GM19240 (cell line): ENCODE measurements around the gene EVI5.
"Not testable (repeated sequence)": the region's sequence is repeated elsewhere in the genome, so short reads cannot be mapped to it uniquely, and the experiment has no call there.

Source experiments
- DNase-seq: peaks from one replicate; pipeline ENCODE4 v3.0.0; 2011; ENCODE audit warnings: low spot score; ENCODE audit not compliant: insufficient read length

EVI5 gene

DNA sequence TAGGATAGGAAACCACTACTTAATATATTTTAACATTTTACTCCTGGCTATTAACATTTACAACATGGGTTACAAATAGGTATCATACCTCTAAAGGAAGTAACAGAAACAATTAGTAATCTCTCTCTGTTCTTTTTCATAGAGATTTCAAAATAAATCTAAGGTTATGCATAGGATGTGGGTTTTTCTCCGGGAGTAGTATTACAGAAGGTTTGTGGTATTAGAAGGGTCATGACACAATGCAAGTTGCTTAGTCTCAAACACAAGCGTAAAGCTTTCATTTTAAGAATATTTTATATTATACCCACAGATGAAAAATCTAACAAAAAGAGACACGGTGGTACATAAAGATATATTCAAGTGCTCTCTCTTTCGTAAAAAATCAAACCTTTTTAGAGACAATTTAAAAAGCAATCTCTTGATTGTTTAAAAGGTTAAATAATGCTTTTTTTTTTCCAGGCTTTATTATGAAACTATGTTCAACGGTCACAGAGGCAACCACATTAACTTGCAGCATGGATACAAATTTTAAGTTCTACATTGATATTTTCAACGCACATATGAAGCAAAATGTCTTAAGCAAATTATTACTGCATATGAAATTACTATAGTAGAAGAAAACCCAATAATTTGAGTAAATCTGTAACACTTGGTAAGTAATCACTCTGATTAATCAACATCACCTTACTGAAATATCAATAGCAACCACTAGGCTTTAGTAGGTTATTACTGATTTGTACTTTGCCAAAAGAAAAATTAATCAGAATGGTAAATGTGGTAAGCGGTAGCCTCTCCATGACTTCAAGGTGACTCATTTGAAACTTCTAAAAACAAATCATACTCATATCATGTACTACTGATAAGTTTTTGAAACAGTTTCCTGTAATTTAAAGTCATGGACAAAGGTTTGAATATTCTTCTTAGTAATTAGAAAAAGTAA is 200.8 kb downstream of the EVI5 start:
- DNase-seq = no peak

DNA sequence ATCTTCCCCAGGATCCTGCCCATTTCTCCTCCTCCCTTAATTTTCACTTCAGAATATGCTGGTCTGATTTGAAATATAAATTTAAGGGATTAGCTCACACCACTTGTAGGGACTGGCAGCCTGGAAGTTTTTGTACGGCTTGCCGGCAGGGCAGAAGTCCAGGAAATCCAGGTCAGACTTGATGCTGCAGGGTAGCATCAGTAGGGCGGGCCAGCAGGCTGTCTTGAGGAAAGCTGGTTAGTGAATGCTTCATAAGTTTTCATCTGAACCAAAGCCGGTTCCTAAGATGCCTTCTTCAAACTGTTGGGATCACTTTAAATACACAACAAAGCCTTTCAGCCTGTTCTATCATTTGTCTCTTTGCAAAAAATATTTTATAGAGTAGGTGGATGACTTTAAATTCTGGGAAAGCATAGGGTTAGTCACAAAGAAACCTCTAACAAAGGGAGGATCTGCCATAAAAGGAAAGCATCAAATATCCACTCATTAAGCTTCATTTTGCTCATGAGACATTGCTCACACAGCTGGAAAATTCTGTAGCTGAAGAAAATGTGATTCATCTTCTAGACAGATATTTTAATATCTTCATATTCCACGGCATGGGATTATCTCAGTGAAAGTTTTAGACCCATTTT is 207.5 kb downstream of the EVI5 start:
- DNase-seq = no peak

DNA sequence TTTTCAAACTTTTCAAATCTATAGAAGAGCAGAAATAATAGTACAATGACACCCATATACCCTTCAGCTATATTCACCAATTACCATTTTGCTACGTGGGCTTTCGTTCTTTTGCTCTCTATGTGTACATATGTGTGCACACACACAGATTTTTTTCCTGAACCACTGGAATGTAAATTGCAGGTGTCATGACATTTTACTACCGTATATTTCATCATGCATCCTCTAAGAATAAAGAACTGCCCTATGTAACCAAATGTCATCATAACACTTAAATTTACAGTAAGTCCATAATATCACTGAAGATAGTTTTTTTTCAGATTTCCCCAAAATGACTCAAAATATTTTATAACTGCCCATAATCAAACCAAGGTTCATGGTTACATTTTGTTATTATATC is 209.8 kb downstream of the EVI5 start:
- no peak for DNase-seq

DNA sequence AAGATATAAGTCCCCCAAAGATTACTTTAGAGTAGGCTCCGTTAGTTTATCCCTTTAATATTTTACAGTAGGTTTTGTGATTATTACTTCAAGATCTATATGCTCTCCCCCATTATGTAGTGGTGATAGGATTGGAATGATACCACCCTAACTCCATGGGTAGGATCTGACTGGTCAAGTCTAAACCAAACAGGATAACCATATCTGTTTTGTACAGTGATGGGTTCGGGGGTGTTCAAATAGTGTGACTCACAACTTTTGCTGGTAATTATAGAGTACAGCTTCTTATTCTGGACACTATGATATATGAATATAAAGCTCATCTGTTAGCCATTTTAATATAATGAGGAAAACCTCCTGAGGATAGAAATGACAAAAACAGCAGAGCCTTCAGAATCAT is 212.4 kb downstream of the EVI5 start:
- DNase-seq = no peak

DNA sequence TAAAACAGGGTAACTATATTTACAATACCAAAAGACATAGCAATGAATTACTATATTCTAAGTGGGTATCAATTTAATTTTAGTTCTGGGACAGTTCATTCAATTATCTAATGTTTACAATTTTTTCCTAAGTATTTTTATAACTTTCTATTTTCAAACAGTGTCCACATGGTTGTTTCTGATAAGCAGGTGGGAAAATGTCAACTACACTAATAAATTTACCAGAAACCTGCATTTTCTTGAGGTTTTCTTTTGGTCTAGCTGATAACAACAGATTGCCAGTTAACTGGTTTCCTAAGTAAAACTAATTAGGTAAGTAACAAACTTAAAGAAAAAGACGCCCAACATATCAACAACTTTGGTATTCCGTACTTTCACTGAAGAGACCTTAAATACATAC is 213.3 kb downstream of the EVI5 start:
- DNase-seq = no peak

DNA sequence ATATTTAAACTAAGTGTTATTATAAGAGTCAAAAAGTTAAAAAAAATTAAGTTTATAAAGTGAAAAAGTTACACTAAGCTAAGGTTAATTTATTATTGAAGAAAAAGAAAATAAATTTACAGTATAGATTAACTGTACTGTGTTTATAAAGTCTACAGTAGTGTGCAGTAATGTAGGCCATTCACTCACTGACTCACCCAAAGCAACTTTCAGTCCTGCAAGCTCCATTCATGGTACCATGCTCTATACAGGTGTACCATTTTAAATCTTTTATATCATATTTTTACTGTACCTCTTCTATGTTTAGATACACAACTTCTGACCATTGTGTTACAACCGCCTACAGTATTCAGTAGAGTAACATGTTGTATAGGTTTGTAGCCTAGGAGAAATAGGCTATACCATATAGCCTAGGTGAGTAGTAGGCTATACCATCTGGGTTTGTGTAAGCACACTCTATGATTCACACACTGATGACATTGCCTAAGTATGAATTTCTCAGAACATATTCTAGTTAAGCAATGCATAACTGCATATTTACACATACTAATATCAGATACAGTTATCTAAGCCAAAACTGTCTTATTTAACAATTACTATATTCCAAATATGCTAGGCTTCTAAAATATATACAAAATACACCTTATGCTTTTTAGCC is 217.6 kb downstream of the EVI5 start:
- DNase-seq = no peak

DNA sequence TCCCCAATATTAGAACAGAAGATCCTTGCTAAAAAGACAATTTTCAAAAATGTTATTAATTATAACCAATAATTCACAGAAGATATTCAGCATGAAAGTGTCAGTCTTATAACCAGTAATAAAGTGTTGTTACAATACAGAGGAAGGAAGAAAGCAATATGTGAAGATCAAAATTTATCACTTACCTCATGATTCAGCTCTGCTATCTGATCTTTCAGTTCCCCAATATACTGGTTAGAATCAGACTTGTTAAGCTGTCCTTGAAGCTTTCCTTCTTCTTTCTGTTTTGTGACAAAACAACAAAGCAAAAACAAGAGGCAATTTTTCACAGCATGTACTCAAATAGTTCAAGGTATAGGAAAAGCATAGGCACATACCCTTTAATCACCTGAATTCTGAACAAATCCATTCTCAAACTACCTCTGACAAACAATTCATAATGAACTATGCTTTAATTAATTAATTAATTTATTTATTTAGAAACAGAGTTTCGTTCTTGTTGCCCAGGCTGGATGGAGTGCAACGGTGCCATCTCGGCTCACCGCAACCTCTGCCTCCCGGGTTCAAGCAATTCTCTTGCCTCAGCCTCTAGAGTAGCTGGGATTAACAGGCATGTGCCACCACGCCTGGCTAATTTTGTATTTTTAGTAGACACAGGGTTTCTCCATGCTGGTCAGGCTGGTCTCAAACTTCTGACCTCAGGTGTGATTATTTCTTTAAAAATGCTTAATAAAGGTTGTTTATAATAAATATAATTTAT is 221.3 kb downstream of the EVI5 start:
- DNase-seq = peak; percentile 10

DNA sequence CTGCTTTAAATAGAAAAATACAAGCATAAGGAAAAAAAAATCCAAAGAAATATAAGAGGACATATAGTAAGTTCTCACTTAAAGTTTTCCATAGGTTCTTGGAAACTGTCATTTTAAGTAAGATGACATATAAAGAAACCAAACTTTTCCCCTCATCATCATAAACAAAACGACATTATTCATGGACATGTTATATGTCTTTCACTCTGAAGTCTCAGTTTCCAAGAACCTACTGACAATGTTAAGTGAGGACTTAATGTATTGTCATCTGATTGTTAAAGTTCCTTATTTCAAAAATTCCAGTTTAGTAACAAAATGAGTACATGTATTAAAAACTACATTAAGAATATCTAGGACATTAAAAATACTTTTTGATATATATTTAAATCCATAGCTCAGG is 228.6 kb downstream of the EVI5 start:
- no peak for DNase-seq

DNA sequence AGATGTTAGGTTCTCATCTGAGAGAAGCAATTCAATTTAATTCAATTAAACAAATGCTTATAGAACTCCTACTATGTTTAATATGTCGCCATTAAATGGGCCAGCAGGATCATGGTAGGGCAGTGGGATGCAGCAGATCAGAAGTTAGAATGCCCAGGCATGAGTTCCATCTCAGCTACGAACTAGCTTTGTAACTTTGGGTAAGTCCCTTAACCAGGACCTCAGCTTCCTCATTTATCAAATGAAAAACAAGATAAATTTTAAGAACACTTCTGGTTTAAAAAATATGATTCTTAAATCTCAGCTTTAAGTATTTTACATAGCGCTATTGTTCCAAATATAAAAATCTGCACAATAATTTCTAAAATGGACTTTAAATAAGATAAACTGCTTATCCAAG is 230.7 kb downstream of the EVI5 start:
- DNase-seq = no peak

DNA sequence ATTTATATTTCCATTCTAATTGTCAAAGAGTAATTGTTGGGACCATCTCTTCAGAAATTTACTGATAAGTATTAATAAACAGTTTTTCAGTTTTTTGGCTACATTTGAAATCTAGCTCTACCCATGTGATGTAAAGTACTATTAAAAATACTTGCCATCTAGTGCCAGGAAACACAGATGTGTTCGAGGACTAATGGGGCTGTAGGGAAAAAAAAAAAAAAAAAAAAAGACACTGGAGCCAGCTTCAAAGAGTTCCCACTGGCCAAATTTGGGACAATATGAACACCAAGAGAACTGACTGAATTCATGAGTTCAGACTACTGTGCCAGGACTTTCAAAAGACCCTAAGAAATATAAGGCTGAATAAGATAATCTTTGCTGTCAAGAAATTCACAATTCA is 233.0 kb downstream of the EVI5 start:
- no peak for DNase-seq

DNA sequence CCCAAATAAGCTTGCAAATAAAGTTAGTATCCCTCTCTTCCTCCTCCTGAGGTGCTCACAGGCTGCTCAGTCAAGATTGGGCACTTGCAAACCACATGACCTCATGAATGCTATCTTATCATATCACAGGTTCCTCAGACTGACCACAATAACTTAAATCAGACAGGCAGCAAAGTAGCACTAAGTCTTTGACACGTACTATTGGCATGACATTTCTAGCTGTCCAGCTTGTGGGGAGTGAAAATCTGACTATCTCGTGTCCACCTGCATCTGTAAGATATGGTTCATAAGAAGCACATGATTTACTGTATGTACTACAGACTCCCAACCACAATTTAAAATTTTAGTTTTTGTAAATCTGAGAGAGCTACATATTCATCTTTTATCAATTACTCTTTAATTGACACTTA is 240.1 kb downstream of the EVI5 start:
- no peak for DNase-seq

DNA sequence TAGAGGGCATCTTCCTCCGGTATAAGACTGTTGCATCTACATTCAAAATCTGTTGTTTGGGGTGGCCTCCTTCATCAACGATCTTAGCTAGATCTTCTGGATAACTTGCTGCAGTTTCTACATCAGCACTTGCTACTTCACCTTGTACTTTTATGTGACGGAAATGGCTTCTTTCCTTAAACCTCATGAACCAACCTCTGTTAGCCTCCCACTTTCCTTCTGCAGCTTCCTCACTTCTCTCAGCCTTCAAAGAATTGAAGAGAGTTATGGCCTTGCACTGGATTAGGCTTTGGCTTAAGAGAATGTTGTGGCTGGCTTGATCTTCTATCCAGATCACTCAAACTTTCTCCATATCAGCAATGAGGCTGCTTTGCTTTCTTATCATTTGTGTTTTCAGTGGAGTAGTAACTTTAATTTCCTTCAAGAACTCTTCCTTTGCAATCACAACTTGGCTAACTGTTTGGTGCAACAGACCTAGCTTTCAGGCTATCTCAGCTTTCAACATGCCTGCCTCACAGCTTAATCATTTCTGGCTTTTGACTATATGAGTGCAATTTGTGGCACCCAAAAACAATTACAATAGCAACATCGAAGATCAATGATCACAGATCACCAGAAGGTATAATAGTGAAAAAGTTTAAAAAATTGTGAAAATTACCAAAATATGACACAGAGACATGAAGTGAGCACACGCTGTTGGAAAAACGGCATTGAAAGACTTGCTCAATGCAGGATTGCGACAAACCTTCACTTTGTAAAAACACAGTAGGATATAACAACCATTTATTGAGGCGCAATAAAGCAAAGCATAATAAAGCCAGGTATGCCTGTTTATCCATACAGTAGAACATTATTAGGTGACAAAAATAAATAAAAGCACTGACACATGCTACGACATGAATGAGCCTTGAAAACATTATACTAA is 241.5 kb downstream of the EVI5 start:
- no peak for DNase-seq

DNA sequence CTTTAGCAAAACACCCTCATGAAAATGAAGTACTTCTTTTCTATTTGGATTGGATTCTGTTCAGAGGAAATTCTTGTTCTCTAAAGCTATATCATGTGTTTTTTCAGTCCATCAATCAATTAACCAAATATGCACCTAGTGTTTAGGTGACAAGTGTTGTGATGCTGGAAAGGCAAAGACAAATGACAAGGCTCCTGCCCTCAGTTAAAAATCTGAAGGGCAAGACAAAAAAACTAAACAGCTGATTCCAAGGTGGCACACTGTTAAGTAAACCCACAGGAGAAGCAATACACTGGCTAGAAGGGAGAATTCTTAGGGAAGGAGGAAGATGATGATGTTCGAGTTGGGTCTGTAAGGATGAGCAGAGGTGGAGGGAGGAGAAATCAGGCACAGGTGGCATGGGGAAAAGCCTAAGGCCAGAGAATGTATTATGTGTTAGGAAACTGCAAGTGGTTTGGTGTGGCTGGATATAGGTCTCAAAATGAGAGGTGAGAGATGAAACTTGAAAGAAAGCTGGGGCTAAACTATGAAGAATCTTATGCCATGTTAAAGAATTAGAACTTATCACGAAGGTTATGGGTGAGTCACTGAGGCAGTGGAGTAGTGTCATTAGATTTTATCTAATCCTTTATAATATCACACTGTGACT is 246.4 kb downstream of the EVI5 start:
- peak; percentile 13 for DNase-seq

DNA sequence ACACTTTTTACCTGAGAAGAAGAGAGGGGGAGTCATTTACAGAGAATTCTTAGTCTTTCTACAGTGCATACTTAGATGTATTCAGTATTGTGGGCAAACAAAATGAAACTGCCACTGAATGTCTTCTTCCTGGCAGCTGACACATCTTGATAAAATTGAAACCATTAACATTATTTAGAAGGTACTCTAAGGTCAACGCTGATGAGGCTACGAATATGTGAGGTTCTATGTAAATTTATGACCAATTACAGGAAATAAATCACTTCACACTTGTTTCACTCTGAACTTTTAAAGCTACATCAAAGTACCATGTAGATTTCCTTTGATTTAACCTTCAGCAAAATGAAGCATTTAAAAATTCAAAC is 246.9 kb downstream of the EVI5 start:
- peak; percentile 22 for DNase-seq

DNA sequence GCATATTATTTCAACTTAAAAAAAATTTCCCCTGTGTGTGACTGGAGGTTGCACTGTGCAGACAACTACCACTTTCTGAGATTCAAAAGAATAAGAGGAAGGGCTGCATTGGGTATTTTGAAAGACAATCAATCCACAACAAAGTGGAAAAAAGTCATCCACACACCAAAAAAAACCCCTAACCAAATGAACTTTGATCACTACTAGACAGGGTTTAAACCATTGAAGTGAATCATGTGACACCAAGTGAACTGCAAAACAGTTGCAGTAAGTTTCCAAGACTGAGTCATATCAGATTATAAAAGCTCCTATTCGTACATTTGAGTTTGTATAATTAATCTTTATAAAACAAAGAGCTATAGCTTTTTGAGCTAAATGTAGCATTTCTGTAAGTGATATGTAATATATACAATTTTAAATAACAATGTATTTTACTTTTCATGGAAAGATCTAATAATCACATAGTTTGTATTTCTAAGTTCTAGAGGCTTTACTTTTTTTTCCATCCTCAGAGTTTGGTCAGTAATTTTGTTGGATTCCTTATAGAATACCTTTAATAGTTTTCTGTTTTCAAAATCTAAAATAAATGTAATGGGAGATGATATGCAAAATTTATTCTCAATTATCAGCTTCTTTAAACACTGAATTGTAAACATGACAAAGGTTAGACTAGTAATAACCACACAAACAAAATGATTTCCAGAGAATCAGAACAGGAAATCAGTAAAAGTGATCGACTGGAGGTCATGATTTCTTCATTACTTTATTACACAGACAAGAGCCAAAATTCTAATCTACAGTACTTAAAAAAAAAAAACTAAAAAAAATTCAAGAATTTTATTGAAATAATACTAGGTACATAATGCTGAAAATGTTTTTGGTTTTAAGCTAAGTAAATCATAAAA is 247.7 kb downstream of the EVI5 start:
- DNase-seq = peak; percentile 8

DNA sequence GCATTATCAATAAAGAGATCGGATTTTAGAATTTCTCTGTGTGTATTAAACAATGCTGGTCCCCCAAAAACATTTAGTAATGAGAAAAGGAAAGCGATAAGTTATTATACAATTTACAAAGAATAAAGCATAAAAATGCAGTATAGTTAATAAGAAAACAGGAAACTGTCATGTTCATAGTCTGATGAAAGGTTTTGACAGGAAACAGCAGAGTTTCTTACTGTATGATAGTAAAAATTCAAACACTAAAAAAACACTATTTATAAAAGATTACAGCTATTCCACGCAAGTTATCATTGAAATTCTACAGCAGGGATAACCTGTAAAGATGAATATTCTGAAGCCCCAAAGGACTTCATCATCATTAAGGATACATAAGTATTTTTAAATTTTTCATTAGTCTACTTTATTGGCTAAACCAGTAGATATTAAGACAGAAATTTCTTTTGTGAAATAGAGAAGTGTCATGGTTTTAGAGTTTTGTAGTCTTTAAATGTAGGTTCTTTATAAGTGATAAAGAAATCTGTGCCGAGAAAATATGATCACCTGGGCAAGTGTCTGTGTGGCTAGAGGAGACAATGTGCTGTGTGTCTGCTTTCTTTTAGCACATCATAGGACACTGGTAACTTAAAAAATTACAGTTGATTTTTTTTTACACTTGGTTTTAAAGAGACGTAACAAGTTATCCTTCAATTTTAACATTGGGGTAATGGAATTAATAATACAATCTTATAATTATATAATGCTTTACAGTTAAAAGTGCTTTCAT is 248.5 kb downstream of the EVI5 start:
- DNase-seq = no peak

DNA sequence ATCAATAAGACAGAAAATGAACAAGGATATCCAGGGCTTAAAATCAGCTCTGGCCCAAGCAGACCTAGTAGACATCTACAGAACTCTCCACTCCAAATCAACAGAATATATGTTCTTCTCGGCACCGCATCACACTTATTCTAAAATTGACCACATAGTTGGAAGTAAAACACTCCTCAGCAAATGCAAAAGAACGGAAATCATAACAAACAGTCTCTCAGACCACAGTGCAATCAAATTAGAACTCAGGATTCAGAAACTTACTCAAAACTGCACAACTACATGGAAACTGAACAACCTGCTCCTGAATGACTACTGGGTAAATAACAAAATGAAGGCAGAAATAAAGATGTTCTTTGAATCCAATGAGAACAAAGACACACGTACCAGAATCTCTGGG is 252.5 kb downstream of the EVI5 start:
- not testable (repeated sequence) for DNase-seq

DNA sequence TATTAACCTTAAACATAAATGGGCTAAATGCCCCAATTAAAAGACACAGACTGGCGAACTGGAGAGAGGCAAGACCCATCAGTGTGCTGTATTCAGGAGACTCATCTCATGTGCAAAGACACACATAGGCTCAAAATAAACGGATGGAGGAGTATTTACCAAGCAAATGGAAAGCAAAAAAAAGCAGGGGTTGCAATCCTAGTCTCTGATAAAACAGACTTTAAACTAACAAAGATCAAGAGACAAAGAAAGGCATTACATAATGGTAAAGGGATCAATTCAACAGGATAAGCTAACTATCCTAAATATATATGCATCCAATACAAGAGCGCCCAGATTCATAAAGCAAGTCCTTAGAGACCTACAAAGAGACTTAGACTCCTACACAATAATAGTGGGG is 253.0 kb downstream of the EVI5 start:
- DNase-seq = not testable (repeated sequence)
